ENCODE data around the gene SPACA6.
"Not testable (repeated sequence)": the region's sequence is repeated elsewhere in the genome, so short reads cannot be mapped to it uniquely, and the experiment has no call there.

SPACA6 gene

GRCh38 chr19:51737924-51738323, 44.8 kb downstream of the SPACA6 start:
- DNase-seq (ENCODE audit: low read depth) = no peak

GRCh38 chr19:51738523-51738922, 45.4 kb downstream of the SPACA6 start:
- DNase-seq (ENCODE audit: low read depth) = not testable (repeated sequence)

- DNase-seq (ENCODE audit: low read depth) = no peak
These were observed 46.5 kb downstream of the SPACA6 start for GRCh38 chr19:51739466-51740213.

- DNase-seq (ENCODE audit: low read depth) = no peak
These were observed 47.2 kb downstream of the SPACA6 start for GRCh38 chr19:51740356-51740755.

GRCh38 chr19:51742789-51743188, 49.7 kb downstream of the SPACA6 start:
- no peak for DNase-seq (ENCODE audit: low read depth)

GRCh38 chr19:51743405-51743804, 50.3 kb downstream of the SPACA6 start:
- no peak for DNase-seq (ENCODE audit: low read depth)

GRCh38 chr19:51746731-51747130, 53.6 kb downstream of the SPACA6 start:
- no peak for DNase-seq (ENCODE audit: low read depth)

GRCh38 chr19:51749979-51750378, 56.8 kb downstream of the SPACA6 start:
- no peak for DNase-seq (ENCODE audit: low read depth)

- no peak for DNase-seq (ENCODE audit: low read depth)
These were observed 57.4 kb downstream of the SPACA6 start for GRCh38 chr19:51750400-51751094.

- no peak for DNase-seq (ENCODE audit: low read depth)
These were observed 58.5 kb downstream of the SPACA6 start, which contains the start of gene FPR1 for GRCh38 chr19:51751655-51752054. TSS of gene FPR1 (minus strand) at chr19:51751878. CDS start at chr19:51746994, 4,884 bp downstream.

GRCh38 chr19:51754109-51754508, 61.0 kb downstream of the SPACA6 start:
- no peak for DNase-seq (ENCODE audit: low read depth)

- DNase-seq (ENCODE audit: low read depth) = no peak
These were observed 61.6 kb downstream of the SPACA6 start for GRCh38 chr19:51754770-51755169.
